Hypothalamus (tissue), 51 donors: ENCODE results near the gene CAVIN1.
A peak's percentile ranks its signal among the peaks of the same experiment; 100 is the strongest.
"Not testable (repeated sequence)": the region's sequence is repeated elsewhere in the genome, so short reads cannot be mapped to it uniquely, and the experiment has no call there.

Experiments used
- DNase-seq, 51 donors: peaks; one replicate each; lab custom pipeline; 2025; lab: John Stamatoyannopoulos, UW

Gene CAVIN1

DNA sequence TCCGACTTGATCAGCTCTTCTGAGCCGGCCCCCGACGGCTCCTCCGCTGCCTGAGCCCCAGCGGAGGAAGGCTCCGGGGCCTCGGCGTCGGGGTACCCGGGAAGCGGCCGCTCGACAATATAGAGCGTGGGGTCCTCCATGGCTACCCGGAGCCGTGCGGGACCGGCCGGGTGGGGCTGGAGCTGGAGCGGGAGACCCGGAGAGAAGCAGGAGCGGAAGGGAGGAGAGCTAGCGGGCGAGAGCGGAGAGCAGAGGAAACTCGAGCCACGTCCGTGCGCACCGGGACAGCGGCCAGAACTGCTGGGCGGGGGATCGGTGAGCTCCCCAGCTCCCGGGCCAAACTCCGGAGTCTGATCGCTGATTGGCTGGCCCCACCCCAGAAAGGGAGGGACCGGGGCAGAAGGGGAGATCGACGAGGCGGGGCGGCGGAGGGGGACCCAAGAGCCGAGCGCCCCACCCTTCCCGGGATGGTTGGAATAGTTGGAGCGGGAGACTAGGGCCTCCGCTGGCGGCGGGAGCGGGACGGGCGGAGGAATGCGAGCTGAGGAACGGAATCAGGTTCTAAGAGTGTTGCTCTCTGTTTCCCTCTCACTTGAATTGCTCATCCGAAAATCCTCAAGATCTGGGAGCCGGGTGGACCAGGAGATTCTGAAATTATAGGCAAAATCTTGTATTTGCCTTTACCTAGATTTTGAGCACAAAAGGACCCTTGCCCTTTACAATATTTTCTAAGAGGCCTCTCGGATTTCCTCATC, at the start of gene CAVIN1:
CAVIN1 (minus strand) TSS at position 299 of the 755 bp plus-strand sequence; CDS start at position 140, 159 bp downstream.
- peak in 49 of 51 donors; percentile 25 to 96 (median 75) for DNase-seq

GRCh38 chr17:42467889-42468288, 44.8 kb upstream of the CAVIN1 start:
- no peak for DNase-seq

DNA sequence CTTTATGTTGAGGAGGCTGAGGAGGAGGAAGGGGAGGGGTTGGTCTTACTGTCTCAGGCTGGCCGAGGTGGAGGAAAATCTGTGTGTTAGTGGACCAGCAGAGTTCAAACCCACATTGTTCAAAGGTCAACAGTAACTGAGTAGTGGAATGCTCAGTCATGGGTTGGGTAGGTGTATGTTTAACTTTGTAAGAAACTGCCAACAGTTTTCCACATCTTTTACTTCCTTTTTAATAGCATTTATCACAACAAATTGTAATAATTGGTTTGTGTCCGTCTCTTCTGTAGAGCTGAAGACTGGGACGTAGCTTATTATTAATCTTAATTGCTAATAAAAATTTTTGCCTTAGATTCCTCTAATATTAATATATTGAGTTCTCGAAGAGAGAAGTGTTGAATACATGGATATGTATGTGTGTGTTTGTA, 40.9 kb upstream of the CAVIN1 start:
- no peak for DNase-seq

- peak in 1 of 51 donors; percentile 63 for DNase-seq
Measured at GRCh38 chr17:42460371-42460770, 37.3 kb upstream of the CAVIN1 start.

GRCh38 chr17:42459801-42460281, 36.8 kb upstream of the CAVIN1 start:
- peak in 2 of 51 donors; percentile 72 to 74 for DNase-seq

GRCh38 chr17:42459256-42459800, 36.3 kb upstream of the CAVIN1 start:
- DNase-seq = peak in 43 of 51 donors; percentile 4 to 83 (median 35)

DNA sequence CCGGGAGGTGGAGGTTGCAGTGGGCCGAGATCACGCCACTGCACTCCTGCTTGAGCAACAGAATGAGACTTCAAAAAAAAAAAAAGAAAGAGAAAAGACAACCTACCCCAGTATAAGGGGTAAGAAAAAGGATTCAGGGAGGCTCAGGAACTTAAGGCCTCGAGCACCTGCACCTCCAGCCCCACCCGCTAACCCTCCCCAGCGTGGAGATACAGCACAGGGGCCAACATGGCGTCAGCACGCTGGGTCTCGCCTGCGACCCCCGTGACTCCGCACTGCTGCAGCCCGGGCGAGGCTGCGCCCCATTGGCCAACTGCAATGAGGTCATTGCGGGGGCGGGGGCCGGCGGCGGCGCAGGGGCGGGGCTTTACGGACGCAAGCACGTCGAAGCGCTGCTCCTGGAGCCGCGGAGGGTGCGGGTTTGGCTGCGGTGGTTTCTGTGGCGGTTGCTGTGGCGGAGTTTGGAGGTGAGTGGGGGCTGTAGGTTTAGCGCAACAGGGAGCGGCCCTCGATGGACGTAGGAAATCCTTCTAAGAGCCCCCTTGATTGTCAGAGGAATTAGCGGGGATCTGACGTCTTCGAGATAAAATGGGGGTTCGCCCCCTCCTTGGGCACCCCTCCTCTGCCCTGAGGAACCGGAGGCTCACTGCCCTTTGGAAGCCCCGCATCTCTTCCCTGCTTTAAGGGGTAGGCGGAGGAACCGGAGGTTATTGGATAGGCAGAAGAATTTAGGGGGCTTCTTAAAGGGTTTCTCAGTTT, 35.6 kb upstream of the CAVIN1 start, which contains the start of gene ATP6V0A1:
ATP6V0A1 (plus strand) TSS at position 382 of the 759 bp plus-strand sequence. CDS start 2,017 bp downstream, outside the sequence.
- DNase-seq = peak; percentile 34 to 98 (median 89)

DNA sequence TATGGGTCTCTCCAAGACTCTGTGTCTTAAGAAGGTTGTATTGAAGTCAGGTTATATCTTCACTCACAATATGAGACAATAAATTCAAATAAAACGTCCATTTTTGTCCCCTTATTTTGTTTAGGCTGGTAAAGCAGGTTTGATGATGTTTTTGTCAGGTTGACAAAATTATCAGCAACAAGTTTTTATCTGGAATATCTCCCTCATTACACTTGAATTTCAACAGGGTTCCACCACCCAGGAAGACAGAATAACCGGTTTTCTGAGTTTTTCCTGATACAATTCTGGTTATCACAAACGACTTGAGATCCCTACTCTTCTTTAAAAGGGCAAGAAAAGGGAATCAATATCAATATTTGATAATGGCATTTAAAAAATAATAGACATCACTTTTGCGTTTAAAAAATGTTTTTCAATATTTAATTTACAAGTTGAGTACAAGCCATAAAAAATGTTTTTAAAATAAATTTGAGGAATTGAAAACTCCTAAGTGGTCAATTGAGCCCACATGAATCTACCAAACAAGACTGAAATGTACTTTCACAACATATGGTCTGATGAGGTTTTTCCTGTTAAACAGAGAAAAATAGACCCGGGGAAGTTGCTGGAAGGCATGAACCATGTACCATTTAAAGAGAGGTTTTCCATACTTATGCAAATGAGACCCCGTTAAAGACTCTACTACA, 34.2 kb upstream of the CAVIN1 start:
- DNase-seq = peak in 1 of 51 donors; percentile 2

- DNase-seq = peak in 1 of 51 donors; percentile 29
Measured at GRCh38 chr17:42456223-42457106, 33.4 kb upstream of the CAVIN1 start.

GRCh38 chr17:42454987-42455386, 31.9 kb upstream of the CAVIN1 start:
- not testable (repeated sequence) for DNase-seq

DNA sequence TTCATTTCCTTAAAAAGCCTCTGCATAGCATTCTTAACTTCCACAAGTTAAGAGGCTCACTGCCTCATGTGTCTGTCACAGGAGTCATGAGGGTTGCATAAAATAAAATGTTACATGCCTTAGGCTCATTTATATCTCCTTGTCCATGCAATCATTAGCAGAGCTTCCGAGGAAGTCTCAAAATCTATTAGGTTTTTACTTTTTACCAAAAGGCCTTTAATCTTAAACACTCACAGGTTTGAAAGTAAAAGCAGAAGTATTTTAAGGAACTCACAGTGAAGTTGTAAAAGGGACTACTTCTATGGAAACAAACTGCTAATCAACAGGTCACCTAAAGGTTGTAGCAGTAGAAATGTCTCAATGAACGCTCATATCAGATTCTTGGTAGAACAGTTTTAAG, 30.4 kb upstream of the CAVIN1 start:
- DNase-seq = no peak

DNA sequence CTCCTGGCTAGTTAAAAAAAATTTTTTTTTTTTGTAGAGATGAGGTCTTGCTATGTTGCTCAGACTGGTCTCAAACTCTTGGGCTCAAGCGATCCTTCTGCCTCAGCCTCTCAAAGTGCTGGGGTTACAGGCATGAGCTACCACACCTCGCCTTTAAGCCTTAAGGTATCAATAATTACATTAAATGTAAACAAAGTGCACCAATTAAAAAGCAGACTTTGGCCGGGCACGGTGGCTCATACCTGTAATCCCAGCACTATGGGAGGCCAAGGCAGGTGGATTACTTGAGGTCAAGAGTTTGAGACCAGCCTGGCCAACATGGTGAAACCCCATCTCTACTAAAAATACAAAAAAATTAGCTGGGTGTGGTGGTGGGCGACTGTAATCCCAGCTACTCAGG, 28.2 kb upstream of the CAVIN1 start:
- not testable (repeated sequence) for DNase-seq

DNA sequence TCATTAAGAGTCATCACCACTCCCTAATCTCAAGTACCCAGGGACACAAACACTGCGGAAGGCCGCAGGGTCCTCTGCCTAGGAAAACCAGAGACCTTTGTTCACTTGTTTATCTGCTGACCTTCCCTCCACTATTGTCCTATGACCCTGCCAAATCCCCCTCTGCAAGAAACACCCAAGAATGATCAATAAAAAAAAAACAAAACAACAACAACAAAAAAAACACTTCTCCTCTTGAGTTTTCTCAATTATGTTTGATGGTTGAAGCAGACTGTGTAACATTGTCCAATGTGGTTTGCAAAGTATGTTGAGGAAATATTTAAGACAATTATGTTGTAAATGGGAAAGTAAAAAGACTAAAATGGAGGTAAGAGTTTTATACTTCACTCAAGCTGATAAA, 26.8 kb upstream of the CAVIN1 start:
- DNase-seq = not testable (repeated sequence)

- DNase-seq = not testable (repeated sequence)
Measured at GRCh38 chr17:42449176-42449575, 26.1 kb upstream of the CAVIN1 start.

- DNase-seq = no peak
Measured at GRCh38 chr17:42442196-42442565, 19.1 kb upstream of the CAVIN1 start.

DNA sequence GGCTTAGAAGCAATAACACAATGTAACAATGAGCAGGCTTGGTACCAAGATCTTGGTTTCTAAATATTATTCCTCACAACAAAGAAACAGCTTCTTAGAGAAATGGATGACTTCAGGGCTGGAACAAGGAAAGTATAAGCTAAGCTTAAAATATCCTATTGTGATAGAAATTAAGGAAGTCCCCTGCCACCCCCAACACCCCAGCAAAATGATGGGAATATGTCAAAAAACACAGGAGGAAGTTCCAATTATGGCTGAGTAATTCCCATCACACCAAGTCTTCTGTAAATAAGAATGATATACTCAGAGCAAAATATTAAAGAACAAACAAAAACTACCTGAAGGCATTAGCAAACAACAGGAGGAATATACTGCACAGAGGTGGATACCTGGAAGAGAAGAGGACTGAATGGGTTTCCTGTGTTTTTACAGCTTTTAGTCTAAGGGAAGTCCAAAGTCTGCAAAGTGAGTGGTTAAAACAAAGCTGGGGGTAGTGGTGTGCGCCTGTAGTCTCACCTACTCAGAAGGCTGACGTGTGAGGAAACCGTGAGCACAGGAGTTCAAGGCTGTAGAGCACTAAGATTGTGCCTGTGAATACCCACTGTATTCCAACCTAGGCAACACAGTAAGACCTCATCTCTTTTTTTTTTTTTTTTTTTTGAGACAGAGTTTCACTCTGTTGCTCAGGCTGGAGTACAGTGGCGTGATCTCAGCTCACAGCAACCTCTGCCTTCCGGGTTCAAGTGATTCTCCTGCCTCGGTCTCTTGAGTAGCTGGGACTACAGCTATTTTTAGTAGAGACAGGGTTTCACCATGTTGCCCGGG, 18.5 kb upstream of the CAVIN1 start:
- no peak for DNase-seq

GRCh38 chr17:42438600-42439567, 15.8 kb upstream of the CAVIN1 start:
- DNase-seq = no peak
